Measurements from ENCODE around the gene ELOVL4. TPM values are rescaled to one million over a fixed set of nuclear protein-coding genes. Genes with fewer than 3 reads are reported as not detected.

ELOVL4 gene
- polyA plus RNA-seq, 1 donor (not counting 4 experiments of a cell fraction or from before 2014, with no cell fraction given), result 6.1 TPM

GRCh38 chr6:79981652-79982051, 34.3 kb upstream of the ELOVL4 start:
- Histone ChIP-seq H3K79me2 (ENCODE audit: control insufficient read depth, insufficient read depth, low read length) (no peaks in the 10 kb centered on the region), H3K4me3 (ENCODE audit: control insufficient read depth in 2 of 3, extremely low read depth in 1 of 3, insufficient read depth in 2 of 3, low read depth in 1 of 3, low read length in 3 of 3) (no peak overlapping the region), H3K9me3 (ENCODE audit: control insufficient read depth, low read depth, low read length) (no peaks in the 10 kb centered on the region), H2AFZ (ENCODE audit: control insufficient read depth, low read length) (peak overlapping the region; percentile 4), H3K4me2 (ENCODE audit: control insufficient read depth, extremely low read depth, insufficient read depth, low read depth, low read length) (no peak overlapping the region), H3K9ac (ENCODE audit: control insufficient read depth, extremely low read depth, insufficient read depth, low read length) (no peak overlapping the region), H3K27ac (ENCODE audit: control insufficient read depth, insufficient read depth, low read length) (no peak overlapping the region), H4K20me1 (ENCODE audit: control insufficient read depth, extremely low read depth, insufficient read depth, low read length) (no peaks in the 10 kb centered on the region), H3K36me3 (ENCODE audit: control insufficient read depth in 2 of 2, extremely low read depth in 1 of 2, insufficient read depth in 2 of 2, low read length in 2 of 2) (no peaks in the 10 kb centered on the region), H3K4me1 (ENCODE audit: control insufficient read depth, extremely low read depth, insufficient read depth, low read length) (peaks cover 9% of the 10 kb centered on the region), H3K9me1 (ENCODE audit: control insufficient read depth, extremely low read depth, insufficient read depth, low read length) (no peaks in the 10 kb centered on the region), H3K27me3 (ENCODE audit: control insufficient read depth, extremely low read depth, insufficient read depth, low read length) (no peaks in the 10 kb centered on the region)
- dilution Hi-C loops (cut with MboI; ENCODE audit: extremely low pct_ligation_motif_present, low sequenced_read_pairs), result no loop called here
- DNase-seq (ENCODE audit: low read depth, low spot score) (no peak), FAIRE-seq (no peak)
- TF ChIP-seq EZH2 (IDR thresholded peaks at IDR 0.05; ENCODE audit: low read length) (no peak), CTCF (optimal IDR thresholded peaks at IDR 0.05 in 1 of 3, IDR thresholded peaks at IDR 0.05 in 1 of 3, conservative IDR thresholded peaks at IDR 0.05 in 1 of 3; ENCODE audit: extremely low read depth in 1 of 3, insufficient read depth in 2 of 3, low read length in 3 of 3) (no peak)

- H3K27me3 ChIP-seq (ENCODE audit: control insufficient read depth, extremely low read depth, insufficient read depth, low read length), result no peaks in the 10 kb centered on the region
Measured at GRCh38 chr6:79971193-79971592, 23.8 kb upstream of the ELOVL4 start.

More at GRCh38 chr6:79971193-79971592, 23.8 kb upstream of the ELOVL4 start:
- Histone ChIP-seq H3K79me2 (ENCODE audit: control insufficient read depth, insufficient read depth, low read length) (no peaks in the 10 kb centered on the region), H3K9ac (ENCODE audit: control insufficient read depth, extremely low read depth, insufficient read depth, low read length) (no peak overlapping the region), H3K9me3 (ENCODE audit: control insufficient read depth, low read depth, low read length) (no peaks in the 10 kb centered on the region), H2AFZ (ENCODE audit: control insufficient read depth, low read length) (no peak overlapping the region), H3K4me2 (ENCODE audit: control insufficient read depth, extremely low read depth, insufficient read depth, low read depth, low read length) (no peak overlapping the region), H3K4me1 (ENCODE audit: control insufficient read depth, extremely low read depth, insufficient read depth, low read length) (no peaks in the 10 kb centered on the region), H3K27ac (ENCODE audit: control insufficient read depth, insufficient read depth, low read length) (no peak overlapping the region), H3K4me3 (ENCODE audit: control insufficient read depth in 2 of 3, extremely low read depth in 1 of 3, insufficient read depth in 2 of 3, low read depth in 1 of 3, low read length in 3 of 3) (no peak overlapping the region), H3K36me3 (ENCODE audit: control insufficient read depth in 2 of 2, extremely low read depth in 1 of 2, insufficient read depth in 2 of 2, low read length in 2 of 2) (no peaks in the 10 kb centered on the region), H4K20me1 (ENCODE audit: control insufficient read depth, extremely low read depth, insufficient read depth, low read length) (no peaks in the 10 kb centered on the region), H3K9me1 (ENCODE audit: control insufficient read depth, extremely low read depth, insufficient read depth, low read length) (no peaks in the 10 kb centered on the region)
- no peak for TF ChIP-seq CTCF (optimal IDR thresholded peaks at IDR 0.05 in 1 of 3, IDR thresholded peaks at IDR 0.05 in 1 of 3, conservative IDR thresholded peaks at IDR 0.05 in 1 of 3; ENCODE audit: extremely low read depth in 1 of 3, insufficient read depth in 2 of 3, low read length in 3 of 3)
- no peak for TF ChIP-seq EZH2 (IDR thresholded peaks at IDR 0.05; ENCODE audit: low read length)
- dilution Hi-C loops (cut with MboI; ENCODE audit: extremely low pct_ligation_motif_present, low sequenced_read_pairs), result no loop called here
- DNase-seq (ENCODE audit: low read depth, low spot score) (no peak), FAIRE-seq (no peak)
